Measurements from ENCODE around the gene TBC1D3B.
"Not testable (repeated sequence)": the region's sequence is repeated elsewhere in the genome, so short reads cannot be mapped to it uniquely, and the experiment has no call there.

TBC1D3B gene

DNA sequence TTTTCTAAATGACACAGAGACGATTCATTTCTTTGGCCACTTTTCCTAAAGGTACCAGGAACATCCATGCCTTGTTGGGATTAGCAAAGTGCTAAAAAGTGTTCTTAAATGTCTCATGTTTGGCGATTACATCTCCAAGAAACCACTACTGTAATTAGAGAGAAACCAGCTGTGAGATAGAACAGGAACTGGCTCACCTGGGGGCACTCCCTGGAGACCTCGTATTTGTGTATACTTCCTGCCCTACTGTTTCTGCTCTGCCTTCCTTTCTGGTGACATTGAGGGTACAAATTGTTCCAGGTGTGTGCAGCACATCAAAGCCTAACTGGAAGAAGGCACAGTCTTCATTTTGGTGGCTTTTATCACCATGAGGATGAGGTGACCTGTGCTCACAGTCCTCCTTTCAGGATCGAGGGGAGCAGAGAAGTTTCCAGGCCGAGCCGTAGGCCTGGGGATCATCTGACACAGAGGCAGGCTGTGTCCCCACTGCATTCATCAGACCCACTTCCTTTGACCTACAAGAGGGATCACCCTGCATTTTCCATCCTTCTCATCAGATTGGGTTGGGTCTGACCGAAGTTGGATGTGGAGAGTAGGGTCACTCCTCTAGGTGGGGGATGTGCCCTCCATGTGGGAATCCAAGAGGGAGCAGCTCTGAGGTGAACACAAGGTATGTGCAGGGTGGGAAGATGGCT lies 49.1 kb downstream of the TBC1D3B start:
- DNase-seq: no peak

DNA sequence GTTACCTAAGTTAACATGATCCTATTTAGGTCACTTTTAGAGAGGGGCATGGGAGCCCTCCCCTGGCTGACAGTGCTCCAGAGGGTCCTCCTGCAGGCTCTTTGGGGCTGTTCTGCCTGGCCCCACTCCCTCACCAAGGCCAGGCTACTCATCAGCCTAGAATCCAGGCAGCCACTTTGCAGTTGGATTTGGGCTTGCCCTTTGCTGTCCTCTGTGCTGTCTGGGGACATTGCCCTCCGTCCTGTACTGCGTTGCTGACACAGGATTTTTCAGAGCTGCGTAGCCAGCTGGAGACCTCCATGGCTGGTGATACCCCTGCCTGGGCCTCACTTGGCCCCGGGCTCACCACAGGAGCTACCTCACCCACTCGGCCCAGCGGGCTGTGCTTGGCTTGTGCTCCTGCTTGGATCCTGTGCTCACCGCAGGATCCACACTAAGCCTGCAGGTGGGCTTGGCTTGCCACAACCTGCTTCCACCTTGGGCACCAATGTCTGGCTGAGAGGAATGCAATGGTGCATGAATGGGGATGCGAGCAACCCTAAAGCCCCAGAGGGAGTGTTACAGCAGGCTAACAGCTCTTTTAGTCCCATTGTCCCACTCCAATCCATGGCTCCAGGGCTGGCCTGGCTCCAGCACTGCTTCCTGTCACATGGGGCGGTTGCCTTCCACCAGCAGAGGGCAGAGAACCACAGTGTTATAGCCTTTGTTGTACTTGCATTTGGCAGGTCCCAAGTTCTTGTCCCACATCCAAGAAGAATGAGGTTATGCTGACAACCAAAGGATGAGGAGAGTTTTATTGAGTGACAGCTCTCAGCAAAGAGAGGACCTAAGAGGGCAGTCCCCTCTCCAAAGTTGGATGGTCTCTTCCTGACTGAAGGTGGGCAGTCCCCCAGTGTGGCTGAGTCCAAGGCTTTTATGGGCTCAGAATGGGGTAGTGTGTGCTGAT lies 51.3 kb downstream of the TBC1D3B start:
- DNase-seq: no peak

DNA sequence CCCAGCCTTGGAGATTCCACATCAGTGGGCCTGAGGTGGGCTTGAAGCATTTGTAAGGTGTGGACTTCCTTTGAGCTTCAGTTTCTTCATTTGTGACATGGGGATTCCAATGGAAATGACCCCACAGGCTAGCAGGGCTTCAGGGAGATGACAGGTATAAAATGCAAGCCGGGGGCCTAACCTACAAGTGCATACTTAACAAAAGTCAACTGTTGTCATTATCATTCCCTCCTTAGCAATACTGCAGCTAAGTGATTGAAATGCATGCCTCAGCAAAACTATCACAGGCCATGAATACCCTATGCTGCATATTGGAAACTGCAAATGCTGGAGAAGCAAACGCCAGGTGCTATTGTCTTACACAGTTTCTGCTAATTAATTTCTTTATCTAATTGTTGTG lies 53.0 kb downstream of the TBC1D3B start:
- DNase-seq: no peak

DNA sequence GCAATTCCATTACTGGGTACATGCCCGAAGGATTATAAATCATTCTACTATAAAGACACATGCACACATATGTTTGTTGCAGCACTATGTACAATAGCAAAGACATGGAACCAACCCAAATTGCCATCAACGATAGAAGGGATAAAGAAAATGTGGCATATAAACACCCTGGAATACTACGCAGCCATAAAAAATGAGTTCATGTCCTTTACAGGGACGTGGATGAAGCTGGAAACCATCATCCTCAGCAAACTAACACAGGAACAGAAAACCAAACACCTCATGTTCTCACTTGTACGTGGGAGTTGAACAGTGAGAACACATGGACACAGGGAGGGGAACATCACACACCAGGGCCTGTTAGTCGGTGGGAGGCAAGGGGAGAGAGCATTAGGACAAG lies 55.3 kb downstream of the TBC1D3B start:
- DNase-seq: not testable (repeated sequence)

DNA sequence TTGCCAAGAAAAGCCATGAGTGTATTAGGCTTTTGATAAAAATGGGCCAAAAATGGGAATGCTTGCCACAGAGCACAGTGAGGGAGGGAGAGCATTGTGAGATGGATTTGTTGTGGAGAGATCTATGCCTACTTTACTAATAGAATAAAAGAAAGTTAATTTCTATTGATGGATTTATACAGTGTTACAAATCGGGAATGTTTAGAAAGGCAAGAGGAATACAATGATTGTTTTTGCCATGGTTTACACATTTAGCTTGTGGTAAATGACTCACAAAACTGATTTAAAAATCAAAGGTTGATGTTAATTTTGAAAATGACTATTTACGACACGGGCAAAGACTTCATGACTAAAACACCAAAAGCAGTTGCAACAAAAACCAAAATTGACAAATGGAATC lies 56.2 kb downstream of the TBC1D3B start:
- no peak for DNase-seq

DNA sequence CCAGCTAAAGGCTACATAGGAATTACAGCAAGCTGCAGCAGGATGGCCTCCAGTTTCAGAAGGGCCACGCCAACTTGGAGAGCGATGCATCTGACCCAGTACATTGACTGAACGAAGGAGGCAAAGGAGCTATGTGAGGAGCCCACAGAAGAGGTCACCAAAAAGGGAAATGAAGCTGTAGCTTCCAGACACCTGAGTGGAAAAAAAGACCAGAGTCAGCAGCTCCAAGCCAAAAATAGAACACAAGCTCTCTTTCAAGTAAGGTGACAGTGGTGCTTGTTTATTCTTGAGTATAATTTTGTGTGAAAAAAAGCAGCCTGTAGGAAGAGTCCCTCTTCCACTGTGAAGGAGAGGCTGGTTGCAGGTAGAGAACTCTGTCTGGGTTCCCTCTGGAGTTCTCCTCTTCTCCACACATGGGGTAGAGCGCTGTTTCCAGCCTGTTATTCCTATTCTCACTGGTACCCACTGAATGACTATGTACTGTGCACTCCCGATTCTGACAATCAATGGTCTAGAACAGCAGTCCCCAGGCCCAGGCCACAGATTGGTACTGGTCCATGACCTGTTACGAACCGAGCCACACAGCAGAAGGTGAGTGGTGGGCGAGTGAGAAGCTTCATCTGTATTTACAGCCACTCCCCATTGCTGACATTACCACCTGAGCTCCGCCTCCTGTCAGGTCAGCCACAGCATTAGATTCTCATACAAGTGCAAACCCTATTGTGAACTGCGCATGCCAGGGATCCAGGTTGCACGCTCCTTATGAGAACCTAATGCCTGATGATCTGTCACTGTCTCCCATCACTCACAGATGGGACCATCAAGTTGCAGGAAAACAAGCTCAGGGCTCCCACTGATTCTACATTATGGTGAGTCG lies 57.7 kb downstream of the TBC1D3B start:
- DNase-seq: no peak

DNA sequence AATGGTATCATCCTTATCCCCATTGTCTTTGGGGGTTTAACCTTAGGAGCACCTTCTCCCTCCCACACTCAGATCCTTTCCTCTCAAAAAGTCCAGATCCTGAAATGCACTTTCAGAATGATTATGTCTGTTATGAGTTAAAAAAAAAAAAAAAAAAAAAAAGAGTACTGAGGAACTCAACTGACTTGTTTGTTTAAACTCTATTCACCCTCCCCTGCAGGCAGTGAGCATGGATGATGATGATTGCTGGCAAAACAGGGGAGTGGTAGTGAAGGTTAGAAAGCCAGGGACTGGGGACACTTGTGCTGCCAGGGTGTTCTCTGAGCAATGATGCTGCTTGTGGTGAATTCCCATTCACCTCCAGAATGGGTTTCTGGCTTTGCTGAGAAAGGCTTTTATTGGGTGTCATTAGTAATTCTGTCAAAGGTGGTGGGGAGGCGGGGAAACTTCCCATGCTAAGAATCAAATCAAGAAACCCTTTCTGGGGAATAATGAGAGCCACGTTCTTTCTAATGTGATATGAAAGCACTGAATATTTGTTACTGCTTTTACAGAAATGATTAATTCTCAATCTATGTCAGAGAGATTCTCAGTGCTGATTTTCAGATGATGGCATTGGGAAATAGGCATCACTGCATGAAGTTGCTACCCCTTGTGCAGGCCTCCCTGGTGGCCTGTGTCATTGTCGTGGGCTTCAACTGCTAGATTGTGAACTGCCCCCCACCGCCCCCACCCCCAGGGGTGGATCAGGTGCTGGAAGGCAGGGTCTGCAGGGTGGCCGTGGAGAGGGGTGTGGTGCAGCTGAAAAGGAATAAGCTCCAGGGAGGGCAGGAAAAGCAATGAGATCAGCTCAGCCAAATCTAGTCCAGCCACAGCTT lies 58.7 kb downstream of the TBC1D3B start:
- no peak for DNase-seq

All from NCI-H2029 (cell line).